K562 (cell line): ENCODE measurements around the gene PAF1.

Experiments
- DMBX1 ChIP-seq: fragments of 250-450 bp; sonication (Bioruptor Pico); IDR thresholded peaks from 2 replicates; pipeline ENCODE4 v1.8.0; 2022; ENCODE audit warnings: inconsistent platforms, mild to moderate bottlenecking, moderate library complexity, borderline replicate concordance
- IRF2 ChIP-seq: sonication (generic); formaldehyde crosslinking; IDR thresholded peaks from 2 replicates; pipeline ENCODE4 v1.8.1; 2022; ENCODE audit warnings: mild to moderate bottlenecking, missing genetic modification reagents
- NFRKB ChIP-seq: fragments of 450-650 bp; IDR thresholded peaks from 2 replicates; pipeline ENCODE4 v1.6.1; 2016; ENCODE audit warnings: low read depth
- NR2C1 ChIP-seq, 2 experiments: fragments of 450-650 bp; IDR thresholded peaks; 2 replicates each; pipeline ENCODE4 v1.6.1; 2017; ENCODE audit warnings: mild to moderate bottlenecking in 2 of 2, antibody characterized with exemption in 1 of 2, inconsistent platforms in 1 of 2, missing compliant biosample characterization in 1 of 2, missing genetic modification characterization in 1 of 2
- RNF2 ChIP-seq: sonication (generic); IDR thresholded peaks from 2 replicates; pipeline ENCODE4 v1.6.1; 2016
- TRIM28 ChIP-seq: fragments of 450-650 bp; IDR thresholded peaks from 2 replicates; pipeline ENCODE4 v1.6.1; 2017

GRCh38 chr19:39379865-39380396 lies 11.0 kb downstream of the PAF1 start:
- no peak for TF ChIP-seq IRF2 (CRISPR knock-in tag)
- TF ChIP-seq NFRKB = no peak
- no peak for TF ChIP-seq RNF2
- TF ChIP-seq NR2C1 (IDR thresholded peaks at IDR 0.05) = no peak
- TF ChIP-seq NR2C1 (tag; IDR thresholded peaks at IDR 0.05) = no peak
- TF ChIP-seq DMBX1 = no peak
- TF ChIP-seq TRIM28 = no peak
